ENCODE data around the gene ACTG2. TPM values are rescaled to one million over a fixed set of nuclear protein-coding genes. Genes with fewer than 3 reads are reported as not detected.
A peak's percentile ranks its signal among the peaks of the same experiment; 100 is the strongest.

The ACTG2 gene
- total RNA-seq, 1 donor from 2014 or later, result 13.7 TPM

GRCh38 chr2:73904952-73905351 lies 12.1 kb downstream of the ACTG2 start:
- no peaks in the 10 kb centered on the region for H3K36me3 Mint-ChIP-seq
- H3K4me3 Mint-ChIP-seq, result no peak overlapping the region
- DNase-seq (ENCODE audit: extremely low spot score, unreplicated experiment), result no peak
- TF ChIP-seq CTCF (conservative IDR thresholded peaks at IDR 0.05), result no peak
- no peaks in the 10 kb centered on the region for H3K9me3 Mint-ChIP-seq
- no peak overlapping the region for H3K27ac Mint-ChIP-seq
- H3K27me3 Mint-ChIP-seq, result peaks cover 3% of the 10 kb centered on the region
- no peaks in the 10 kb centered on the region for H3K4me1 Mint-ChIP-seq (ENCODE audit: unreplicated experiment)

GRCh38 chr2:73906847-73907505 lies 14.2 kb downstream of the ACTG2 start:
- no peak overlapping the region for H3K27ac Mint-ChIP-seq
- H3K4me1 Mint-ChIP-seq (ENCODE audit: unreplicated experiment), result no peaks in the 10 kb centered on the region
- DNase-seq (ENCODE audit: extremely low spot score, unreplicated experiment), result peak; percentile 22
- H3K27me3 Mint-ChIP-seq, result peaks cover 3% of the 10 kb centered on the region
- no peaks in the 10 kb centered on the region for H3K36me3 Mint-ChIP-seq
- TF ChIP-seq CTCF (conservative IDR thresholded peaks at IDR 0.05), result no peak
- no peak overlapping the region for H3K4me3 Mint-ChIP-seq
- no peaks in the 10 kb centered on the region for H3K9me3 Mint-ChIP-seq

- no peak overlapping the region for H3K4me3 Mint-ChIP-seq
- H3K27ac Mint-ChIP-seq, result peak overlapping the region; percentile 26
- no peaks in the 10 kb centered on the region for H3K36me3 Mint-ChIP-seq
- no peaks in the 10 kb centered on the region for H3K27me3 Mint-ChIP-seq
- H3K9me3 Mint-ChIP-seq, result no peaks in the 10 kb centered on the region
- TF ChIP-seq CTCF (conservative IDR thresholded peaks at IDR 0.05), result no peak
- peak; percentile 29 for DNase-seq (ENCODE audit: extremely low spot score, unreplicated experiment)
- no peaks in the 10 kb centered on the region for H3K4me1 Mint-ChIP-seq (ENCODE audit: unreplicated experiment)
Observed at GRCh38 chr2:73907840-73908452, 15.1 kb downstream of the ACTG2 start.

GRCh38 chr2:73908689-73909652 lies 16.2 kb downstream of the ACTG2 start:
- no peak overlapping the region for H3K27ac Mint-ChIP-seq
- H3K4me1 Mint-ChIP-seq (ENCODE audit: unreplicated experiment), result no peaks in the 10 kb centered on the region
- peak; percentile 27 for DNase-seq (ENCODE audit: extremely low spot score, unreplicated experiment)
- no peaks in the 10 kb centered on the region for H3K27me3 Mint-ChIP-seq
- no peaks in the 10 kb centered on the region for H3K9me3 Mint-ChIP-seq
- TF ChIP-seq CTCF (conservative IDR thresholded peaks at IDR 0.05), result no peak
- no peaks in the 10 kb centered on the region for H3K36me3 Mint-ChIP-seq
- no peak overlapping the region for H3K4me3 Mint-ChIP-seq

- Mint-ChIP-seq H3K9me3 (no peaks in the 10 kb centered on the region), H3K36me3 (no peaks in the 10 kb centered on the region), H3K4me3 (no peak overlapping the region), H3K27ac (no peak overlapping the region), H3K4me1 (ENCODE audit: unreplicated experiment) (no peaks in the 10 kb centered on the region), H3K27me3 (no peaks in the 10 kb centered on the region)
- TF ChIP-seq CTCF (conservative IDR thresholded peaks at IDR 0.05), result no peak
- DNase-seq (ENCODE audit: extremely low spot score, unreplicated experiment), result no peak
Observed at GRCh38 chr2:73910873-73911547, 18.2 kb downstream of the ACTG2 start.

Measured in type B pancreatic cell (in vitro differentiated cells).